ENCODE data around the gene CACNA1E. TPM values are rescaled to one million over a fixed set of nuclear protein-coding genes. Genes with fewer than 3 reads are reported as not detected.

CACNA1E gene
- total and polyA plus RNA-seq, 2 of the 4 experiments (the other 2 are of a cell fraction): not detected

DNA sequence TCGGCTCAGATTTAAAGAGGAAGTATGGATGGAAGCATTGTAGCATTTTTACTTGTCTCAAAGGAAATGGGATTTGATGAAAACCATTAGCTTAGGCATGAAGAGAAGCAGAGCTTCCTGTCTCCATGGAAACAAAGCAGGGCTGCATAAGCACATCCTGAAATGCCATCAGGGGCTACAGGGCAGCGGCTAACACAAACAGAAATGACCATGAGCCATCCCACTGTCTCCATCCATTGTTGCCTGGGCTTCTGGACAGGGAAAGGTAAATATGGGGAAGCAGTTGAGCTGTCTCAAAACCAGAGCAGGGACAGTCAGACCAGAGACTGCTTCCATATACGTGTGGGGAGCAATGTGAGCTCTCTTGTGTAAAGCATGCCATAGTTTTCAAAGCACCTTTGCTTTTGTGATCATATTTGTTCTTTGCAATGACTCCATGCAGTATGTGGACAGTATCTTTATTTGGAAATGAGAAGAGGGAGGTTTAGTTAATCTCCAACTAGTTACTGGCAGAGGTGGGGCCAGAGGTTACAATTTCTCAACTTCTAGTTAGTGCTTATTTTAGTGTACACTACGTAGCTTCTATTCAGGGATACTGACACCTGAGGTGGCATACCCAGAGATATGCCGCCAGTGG is 176.1 kb downstream of the CACNA1E start:
- no peak for ATAC-seq (ENCODE audit: low read depth)
- Histone ChIP-seq H4K5ac (ENCODE audit: low read depth, low read length) (no peak overlapping the region), H2BK5ac (ENCODE audit: low read depth, low read length, poor library complexity, severe bottlenecking) (no peak overlapping the region), H3K36me3 (ENCODE audit: control insufficient read depth, insufficient read depth, low read length) (no peaks in the 10 kb centered on the region), H3K14ac (replicated peaks; ENCODE audit: low read depth, low read length) (no peak overlapping the region), H4K8ac (ENCODE audit: low read depth in 2 of 2, low read length in 2 of 2) (no peak overlapping the region), H2BK20ac (ENCODE audit: low read depth, low read length) (no peak overlapping the region), H3K23ac (ENCODE audit: low read depth, low read length) (no peak overlapping the region), H2AK5ac (ENCODE audit: low read depth, low read length) (no peak overlapping the region), H2AFZ (replicated peaks; ENCODE audit: low read length, poor library complexity) (no peak overlapping the region), H2BK120ac (ENCODE audit: low read depth, low read length) (no peak overlapping the region), H3K9ac (ENCODE audit: low read depth, low read length) (no peak overlapping the region), H2BK15ac (ENCODE audit: low read depth, low read length) (no peak overlapping the region), H3K27ac (ENCODE audit: insufficient read depth, low read length) (no peak overlapping the region), H4K20me1 (ENCODE audit: insufficient read depth, low read length) (no peaks in the 10 kb centered on the region), H3K18ac (ENCODE audit: low read depth, low read length) (no peak overlapping the region), H3K27me3 (ENCODE audit: control insufficient read depth, insufficient read depth, low read length) (no peaks in the 10 kb centered on the region), H4K91ac (ENCODE audit: insufficient read depth, low read depth, low read length) (no peak overlapping the region), H3K4me2 (ENCODE audit: low read depth, low read length) (no peak overlapping the region), H3K79me1 (ENCODE audit: low read depth in 1 of 2, low read length in 2 of 2) (no peaks in the 10 kb centered on the region), H2AK9ac (replicated peaks; ENCODE audit: low read depth, low read length, poor library complexity) (no peak overlapping the region), H3K4me3 (ENCODE audit: insufficient read depth, low read depth, low read length) (no peak overlapping the region), H3K4me1 (ENCODE audit: control insufficient read depth, insufficient read depth, low read length) (no peaks in the 10 kb centered on the region), H3K4ac (ENCODE audit: low read depth, low read length) (no peak overlapping the region), H3K9me3 (ENCODE audit: control insufficient read depth, insufficient read depth, low read length) (peaks cover 5% of the 10 kb centered on the region), H3K9me1 (ENCODE audit: insufficient read depth, low read length) (no peaks in the 10 kb centered on the region), H3K56ac (ENCODE audit: extremely low read depth, insufficient read depth, low read length) (no peak overlapping the region)
- intact Hi-C loops (cut with micrococcal nuclease): no loop called here
- ChIA-PET POLR2A (ENCODE audit: unreplicated experiment) (no interaction called here), CTCF (no interaction called here)
- WGBS, 2 experiments (ENCODE audit: extremely low coverage in 2 of 2, insufficient read length in 1 of 2): 17% methylated on average over 1 of the region's 5 CpGs; no CpG with 5 or more reads in 1 of the 2 experiments
- no peak for DNase-seq
- TF ChIP-seq CEBPB (IDR thresholded peaks at IDR 0.05; ENCODE audit: low read depth, low read length) (no peak), SMC3 (IDR thresholded peaks at IDR 0.05; ENCODE audit: low read depth, low read length) (no peak), NFE2L2 (IDR thresholded peaks at IDR 0.05; ENCODE audit: low read depth, low read length) (no peak), CHD1 (IDR thresholded peaks at IDR 0.05; ENCODE audit: low read depth, low read length) (no peak), RCOR1 (IDR thresholded peaks at IDR 0.05; ENCODE audit: insufficient replicate concordance, low read length) (no peak), RAD21 (IDR thresholded peaks at IDR 0.05; ENCODE audit: low read length) (no peak), MAZ (IDR thresholded peaks at IDR 0.05; ENCODE audit: borderline replicate concordance, low read depth, low read length) (no peak), FOS (IDR thresholded peaks at IDR 0.05; ENCODE audit: low read depth, low read length) (no peak), POLR2A (IDR thresholded peaks at IDR 0.05; ENCODE audit: low read depth, low read length) (no peak)
- TF ChIP-seq, protein P1, sequence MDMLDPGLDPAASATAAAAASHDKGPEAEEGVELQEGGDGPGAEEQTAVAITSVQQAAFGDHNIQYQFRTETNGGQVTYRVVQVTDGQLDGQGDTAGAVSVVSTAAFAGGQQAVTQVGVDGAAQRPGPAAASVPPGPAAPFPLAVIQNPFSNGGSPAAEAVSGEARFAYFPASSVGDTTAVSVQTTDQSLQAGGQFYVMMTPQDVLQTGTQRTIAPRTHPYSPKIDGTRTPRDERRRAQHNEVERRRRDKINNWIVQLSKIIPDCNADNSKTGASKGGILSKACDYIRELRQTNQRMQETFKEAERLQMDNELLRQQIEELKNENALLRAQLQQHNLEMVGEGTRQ (IDR thresholded peaks at IDR 0.05; ENCODE audit: low read depth, low read length): no peak
- TF ChIP-seq, protein P2, sequence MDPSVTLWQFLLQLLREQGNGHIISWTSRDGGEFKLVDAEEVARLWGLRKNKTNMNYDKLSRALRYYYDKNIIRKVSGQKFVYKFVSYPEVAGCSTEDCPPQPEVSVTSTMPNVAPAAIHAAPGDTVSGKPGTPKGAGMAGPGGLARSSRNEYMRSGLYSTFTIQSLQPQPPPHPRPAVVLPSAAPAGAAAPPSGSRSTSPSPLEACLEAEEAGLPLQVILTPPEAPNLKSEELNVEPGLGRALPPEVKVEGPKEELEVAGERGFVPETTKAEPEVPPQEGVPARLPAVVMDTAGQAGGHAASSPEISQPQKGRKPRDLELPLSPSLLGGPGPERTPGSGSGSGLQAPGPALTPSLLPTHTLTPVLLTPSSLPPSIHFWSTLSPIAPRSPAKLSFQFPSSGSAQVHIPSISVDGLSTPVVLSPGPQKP (IDR thresholded peaks at IDR 0.05; ENCODE audit: borderline replicate concordance, low read depth, low read length): no peak
- in situ Hi-C loops (cut with MboI; ENCODE audit: low sequenced_read_pairs): no loop called here
- dilution Hi-C loops (cut with HindIII; ENCODE audit: low sequenced_read_pairs, unreplicated experiment): no loop called here
- no TSS peak for BruUV-seq (replicated peaks)

Data from IMR-90 (cell line).